ENCODE data around the gene NBDY. TPM values are rescaled to one million over a fixed set of nuclear protein-coding genes. Genes with fewer than 3 reads are reported as not detected.
"Not testable (repeated sequence)": the region's sequence is repeated elsewhere in the genome, so short reads cannot be mapped to it uniquely, and the experiment has no call there.

NBDY gene
- total and polyA plus RNA-seq, 4 donors, result 0.84 to 10.4 (median 5.2) TPM

GRCh38 chrX:56766554-56767347 lies 37.7 kb downstream of the NBDY start:
- Histone ChIP-seq H3K9ac (ENCODE audit: low read depth in 1 of 2, low read length in 2 of 2) (peak overlapping the region in 1 of 2 donors; percentile 43), H3K4me3 (ENCODE audit: low read depth in 1 of 3, low read length in 3 of 3) (peak overlapping the region in 2 of 3 donors; percentile 64 to 71), H3K9me3 (ENCODE audit: control insufficient read depth in 4 of 4, low read length in 3 of 4) (no peaks in the 10 kb centered on the region), H3K27ac (ENCODE audit: low read depth in 1 of 2, low read length in 2 of 2) (peak overlapping the region in 1 of 2 donors; percentile 42), H3K27me3 (ENCODE audit: control insufficient read depth in 4 of 4, insufficient read depth in 4 of 4, low read length in 3 of 4) (no peaks in the 10 kb centered on the region), H3K4me1 (ENCODE audit: control insufficient read depth in 4 of 4, insufficient read depth in 4 of 4, low read length in 3 of 4) (peaks cover 0 to 52% (median 38%) of the 10 kb centered on the region in 4 donors), H3K36me3 (ENCODE audit: control insufficient read depth in 4 of 4, insufficient read depth in 3 of 4, low read depth in 1 of 4, low read length in 3 of 4) (peaks cover 0 to 2% (median 0%) of the 10 kb centered on the region in 4 donors)
- no peak for DNase-seq (ENCODE audit: low spot score)
- no peak for TF ChIP-seq ATF3 (IDR thresholded peaks at IDR 0.05)
- TF ChIP-seq RXRA (IDR thresholded peaks at IDR 0.05), result no peak
- no peak for TF ChIP-seq NR2F2 (IDR thresholded peaks at IDR 0.05)
- no peak for TF ChIP-seq MAX (IDR thresholded peaks at IDR 0.05)
- no peak for TF ChIP-seq FOXA2 (IDR thresholded peaks at IDR 0.05)
- TF ChIP-seq CTCF (IDR thresholded peaks at IDR 0.05; ENCODE audit: low read depth, low read length, missing input control), result no peak
- no peak for TF ChIP-seq EGR1 (IDR thresholded peaks at IDR 0.05; ENCODE audit: low read depth in 2 of 2)
- no peak for TF ChIP-seq TAF1 (conservative IDR thresholded peaks at IDR 0.05)
- no peak for TF ChIP-seq YY1 (IDR thresholded peaks at IDR 0.05)
- TF ChIP-seq GABPA (IDR thresholded peaks at IDR 0.05 in 1 of 2, conservative IDR thresholded peaks at IDR 0.05 in 1 of 2), result no peak
- no peak for TF ChIP-seq HNF4G (IDR thresholded peaks at IDR 0.05)
- TF ChIP-seq FOXA1 (IDR thresholded peaks at IDR 0.05), result no peak
- TF ChIP-seq ZBTB33 (IDR thresholded peaks at IDR 0.05), result no peak
- TF ChIP-seq REST (IDR thresholded peaks at IDR 0.05), result no peak
- TF ChIP-seq RAD21 (IDR thresholded peaks at IDR 0.05), result no peak
- TF ChIP-seq SP1 (IDR thresholded peaks at IDR 0.05), result no peak
- no peak for TF ChIP-seq HNF4A (conservative IDR thresholded peaks at IDR 0.05)
- TF ChIP-seq JUND (IDR thresholded peaks at IDR 0.05), result no peak
- 95% methylated on average over 16 of the region's 16 CpGs for WGBS

GRCh38 chrX:56767348-56768119 lies 38.5 kb downstream of the NBDY start:
- WGBS, result 97% methylated on average over 29 of the region's 45 CpGs
- DNase-seq (ENCODE audit: low spot score); H3K9me3 ChIP-seq (ENCODE audit: control insufficient read depth in 4 of 4, low read length in 3 of 4); H3K27me3 ChIP-seq (ENCODE audit: control insufficient read depth in 4 of 4, insufficient read depth in 4 of 4, low read length in 3 of 4); H3K36me3 ChIP-seq (ENCODE audit: control insufficient read depth in 4 of 4, insufficient read depth in 3 of 4, low read depth in 1 of 4, low read length in 3 of 4): not testable (repeated sequence)
- H3K9ac ChIP-seq (ENCODE audit: low read depth in 1 of 2, low read length in 2 of 2), result peak overlapping the region in 1 of 2 donors; percentile 43
- H3K4me3 ChIP-seq (ENCODE audit: low read depth in 1 of 3, low read length in 3 of 3), result peak overlapping the region in 2 of 3 donors; percentile 64 to 71
- H3K4me1 ChIP-seq (ENCODE audit: control insufficient read depth in 4 of 4, insufficient read depth in 4 of 4, low read length in 3 of 4), result peaks cover 0 to 46% (median 36%) of the 10 kb centered on the region in 4 donors
- H3K27ac ChIP-seq (ENCODE audit: low read depth in 1 of 2, low read length in 2 of 2), result peak overlapping the region in 1 of 2 donors; percentile 42

- no CpG with 5 or more reads among the region's 24 CpGs for WGBS
- H3K4me1 ChIP-seq (ENCODE audit: control insufficient read depth in 4 of 4, insufficient read depth in 4 of 4, low read length in 3 of 4), result peaks cover 0 to 39% (median 30%) of the 10 kb centered on the region in 4 donors
- H3K36me3 ChIP-seq (ENCODE audit: control insufficient read depth in 4 of 4, insufficient read depth in 3 of 4, low read depth in 1 of 4, low read length in 3 of 4); DNase-seq (ENCODE audit: low spot score); H3K9ac ChIP-seq (ENCODE audit: low read depth in 1 of 2, low read length in 2 of 2); H3K9me3 ChIP-seq (ENCODE audit: control insufficient read depth in 4 of 4, low read length in 3 of 4); H3K4me3 ChIP-seq (ENCODE audit: low read depth in 1 of 3, low read length in 3 of 3); H3K27me3 ChIP-seq (ENCODE audit: control insufficient read depth in 4 of 4, insufficient read depth in 4 of 4, low read length in 3 of 4); H3K27ac ChIP-seq (ENCODE audit: low read depth in 1 of 2, low read length in 2 of 2): not testable (repeated sequence)
Measured at GRCh38 chrX:56768120-56768660, 39.1 kb downstream of the NBDY start.
